ENCODE results near the gene ZFP36L1.

The ZFP36L1 gene

DNA sequence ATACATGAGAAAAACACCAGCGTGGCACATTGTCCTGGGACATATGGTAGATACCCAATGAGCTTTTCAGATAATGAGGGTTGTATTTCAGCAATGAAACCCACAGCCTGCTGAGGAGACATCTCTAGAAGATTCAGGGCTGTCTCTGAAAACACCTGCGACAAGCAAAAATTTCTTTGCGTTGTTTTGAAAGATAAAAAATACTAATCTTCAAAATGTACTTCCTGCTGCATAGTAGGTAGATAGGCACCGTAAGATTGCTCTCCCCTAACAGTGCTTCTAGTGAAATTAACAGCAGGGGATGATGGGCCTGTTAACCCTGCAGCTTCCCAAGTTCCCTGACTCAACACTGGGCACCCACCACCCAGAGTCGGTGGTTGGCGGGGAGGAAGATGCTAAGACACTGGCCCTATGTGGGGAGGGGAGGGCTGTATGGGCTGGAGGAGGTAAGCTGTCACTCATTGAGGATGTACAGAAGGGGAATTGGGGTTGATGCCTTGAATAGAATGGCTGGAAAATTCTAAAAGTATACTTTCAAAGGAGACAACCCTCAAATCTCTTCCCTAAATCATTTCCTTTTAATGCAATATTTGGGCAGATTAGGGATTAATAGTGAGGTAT is 20.0 kb downstream of the ZFP36L1 start:
- TF ChIP-seq, protein P1, sequence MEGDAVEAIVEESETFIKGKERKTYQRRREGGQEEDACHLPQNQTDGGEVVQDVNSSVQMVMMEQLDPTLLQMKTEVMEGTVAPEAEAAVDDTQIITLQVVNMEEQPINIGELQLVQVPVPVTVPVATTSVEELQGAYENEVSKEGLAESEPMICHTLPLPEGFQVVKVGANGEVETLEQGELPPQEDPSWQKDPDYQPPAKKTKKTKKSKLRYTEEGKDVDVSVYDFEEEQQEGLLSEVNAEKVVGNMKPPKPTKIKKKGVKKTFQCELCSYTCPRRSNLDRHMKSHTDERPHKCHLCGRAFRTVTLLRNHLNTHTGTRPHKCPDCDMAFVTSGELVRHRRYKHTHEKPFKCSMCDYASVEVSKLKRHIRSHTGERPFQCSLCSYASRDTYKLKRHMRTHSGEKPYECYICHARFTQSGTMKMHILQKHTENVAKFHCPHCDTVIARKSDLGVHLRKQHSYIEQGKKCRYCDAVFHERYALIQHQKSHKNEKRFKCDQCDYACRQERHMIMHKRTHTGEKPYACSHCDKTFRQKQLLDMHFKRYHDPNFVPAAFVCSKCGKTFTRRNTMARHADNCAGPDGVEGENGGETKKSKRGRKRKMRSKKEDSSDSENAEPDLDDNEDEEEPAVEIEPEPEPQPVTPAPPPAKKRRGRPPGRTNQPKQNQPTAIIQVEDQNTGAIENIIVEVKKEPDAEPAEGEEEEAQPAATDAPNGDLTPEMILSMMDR (IDR thresholded peaks at IDR 0.05; ENCODE audit: insufficient read depth, low read length, missing control alignments): no peak
- ChIA-PET POLR2A (no interaction called here), CTCF (interaction anchor here (1.5 kb wide), 1 partner anchor 54 kb away, joined by 4 read pairs; no protein-coding TSS in a partner anchor)
- H3K4me3 ChIP-seq (ENCODE audit: low read depth, low read length): no peak overlapping the region
- no peak for DNase-seq (ENCODE audit: low read depth, low spot score)

GRCh38 chr14:68771631-68772030 is 21.2 kb downstream of the ZFP36L1 start:
- TF ChIP-seq, protein P1 (IDR thresholded peaks at IDR 0.05; ENCODE audit: insufficient read depth, low read length, missing control alignments): no peak
- no peak overlapping the region for H3K4me3 ChIP-seq (ENCODE audit: low read depth, low read length)
- ChIA-PET POLR2A (no interaction called here), CTCF (interaction anchor here (1.1 to 1.5 kb wide), 2 partner anchors 11 to 55 kb away, joined by 3 to 4 read pairs; no protein-coding TSS in a partner anchor)
- no peak for DNase-seq (ENCODE audit: low read depth, low spot score)

- ChIA-PET POLR2A (no interaction called here), CTCF (interaction anchor here (1.1 kb wide), 1 partner anchor 10 kb away, joined by 3 read pairs; no protein-coding TSS in a partner anchor)
- no peak for DNase-seq (ENCODE audit: low read depth, low spot score)
- H3K4me3 ChIP-seq (ENCODE audit: low read depth, low read length): no peak overlapping the region
- TF ChIP-seq, protein P1 (IDR thresholded peaks at IDR 0.05; ENCODE audit: insufficient read depth, low read length, missing control alignments): no peak
Measured at GRCh38 chr14:68770553-68771286, 22.1 kb downstream of the ZFP36L1 start.

DNA sequence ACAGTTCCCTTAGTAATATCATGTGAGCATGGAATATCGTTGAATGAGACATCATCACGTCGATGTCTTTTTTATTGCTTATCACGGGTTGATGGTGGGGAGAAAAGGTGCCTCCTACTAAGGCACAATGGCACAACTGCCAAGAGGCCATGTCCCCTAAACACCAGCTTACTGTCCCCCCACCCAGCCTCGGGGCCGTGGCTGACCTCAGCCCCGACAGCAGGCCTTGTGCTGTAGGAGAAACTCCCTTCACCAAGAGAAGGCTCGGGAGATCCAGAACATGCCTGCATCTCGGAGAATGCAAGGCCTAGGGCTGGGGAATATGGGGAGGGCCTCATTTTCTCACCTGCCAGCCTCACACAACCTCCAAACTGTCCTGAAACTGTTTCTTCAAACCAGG is 22.8 kb downstream of the ZFP36L1 start:
- POLR2A ChIA-PET: no interaction called here
- DNase-seq (ENCODE audit: low read depth, low spot score): no peak
- CTCF ChIA-PET: no interaction called here
- TF ChIP-seq, protein P1 (IDR thresholded peaks at IDR 0.05; ENCODE audit: insufficient read depth, low read length, missing control alignments): no peak
- H3K4me3 ChIP-seq (ENCODE audit: low read depth, low read length): no peak overlapping the region

DNA sequence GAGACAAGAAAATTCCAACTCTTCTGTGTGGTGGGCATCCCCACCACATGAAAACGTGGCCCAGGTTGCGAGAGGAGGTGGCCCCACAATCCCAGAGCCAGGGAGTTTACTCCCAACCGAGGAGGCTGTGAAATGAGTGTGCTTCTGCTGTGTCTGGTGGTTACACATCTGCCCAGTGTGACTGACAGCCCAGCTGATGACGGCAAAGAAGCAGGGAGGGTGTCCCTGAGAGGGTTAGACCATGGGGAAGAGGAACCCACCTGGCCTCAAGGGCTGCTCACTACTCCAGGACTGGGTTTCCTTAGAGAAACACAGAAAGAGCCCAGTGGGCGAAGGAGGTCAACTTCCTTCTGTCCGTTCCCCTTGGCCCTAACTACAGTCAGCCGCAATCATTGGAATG is 24.6 kb downstream of the ZFP36L1 start:
- POLR2A ChIA-PET: no interaction called here
- CTCF ChIA-PET: interaction anchor here (1.1 kb wide), 1 partner anchor 11 kb away, joined by 3 read pairs; no protein-coding TSS in a partner anchor
- DNase-seq (ENCODE audit: low read depth, low spot score): no peak

GRCh38 chr14:68767248-68767645 is 25.6 kb downstream of the ZFP36L1 start:
- CTCF ChIA-PET: interaction anchor here (1.1 to 1.3 kb wide), 2 partner anchors 8 to 10 kb away, joined by 3 to 4 read pairs; no protein-coding TSS in a partner anchor
- no peak for DNase-seq (ENCODE audit: low read depth, low spot score)
- no peak overlapping the region for H3K4me3 ChIP-seq (ENCODE audit: low read depth, low read length)
- TF ChIP-seq, protein P1 (IDR thresholded peaks at IDR 0.05; ENCODE audit: insufficient read depth, low read length, missing control alignments): no peak
- POLR2A ChIA-PET: no interaction called here

More for the DNA sequence above, 24.6 kb downstream of the ZFP36L1 start:
- TF ChIP-seq, protein P1 (IDR thresholded peaks at IDR 0.05; ENCODE audit: insufficient read depth, low read length, missing control alignments): no peak
- no peak overlapping the region for H3K4me3 ChIP-seq (ENCODE audit: low read depth, low read length)

Data from AG04449 (cell line).